GM12891 (cell line): ENCODE data around the gene CSNK1G1.

ENCODE experiments used
- POLR2AphosphoS5 ChIP-seq: IDR thresholded peaks from 2 replicates; pipeline ENCODE4 v1.6.1; 2011; ENCODE audit warnings: low read depth, low read length, control low read depth
- POU2F2 ChIP-seq: IDR thresholded peaks from 2 replicates; pipeline ENCODE4 v1.6.1; 2011; ENCODE audit warnings: low read depth, mild to moderate bottlenecking, control low read depth, low read length, moderate library complexity
- TAF1 ChIP-seq: IDR thresholded peaks from 2 replicates; pipeline ENCODE4 v1.6.1; 2011; ENCODE audit warnings: low read depth, low read length, control low read depth

- TF ChIP-seq POLR2AphosphoS5 (no peak), POU2F2 (no peak), TAF1 (no peak)
Observed at GRCh38 chr15:64263567-64263966, 92.4 kb downstream of the CSNK1G1 start.
